GM23338 (cell line): ENCODE measurements around the gene DVL1.

ENCODE experiments used
- CTCF ChIP-seq, 2 experiments: fragments of 200-600 bp in 1 of 2; sonication (generic) in 1 of 2; conservative IDR thresholded peaks; 2 replicates each; pipeline versions ENCODE4 v1.5.1 to v1.6.1; 2016 to 2017; ENCODE audit warnings: antibody characterized with exemption in 2 of 2, low read depth in 2 of 2, mild to moderate bottlenecking in 2 of 2, moderate library complexity in 1 of 2
- EZH2 ChIP-seq: fragments of 200-600 bp; sonication (generic); IDR thresholded peaks from one replicate; pipeline ENCODE4 v1.8.0; 2017; ENCODE audit warnings: antibody characterized with exemption, mild to moderate bottlenecking, low read depth; ENCODE audit not compliant: unreplicated experiment
- JUNB ChIP-seq: IDR thresholded peaks from one replicate; pipeline ENCODE4 v1.6.1; 2016; ENCODE audit warnings: antibody characterized with exemption; ENCODE audit not compliant: unreplicated experiment
- POLR2AphosphoS5 ChIP-seq: IDR thresholded peaks from 2 replicates; pipeline ENCODE4 v1.6.1; 2016; ENCODE audit warnings: antibody characterized with exemption, low read depth
- REST ChIP-seq: IDR thresholded peaks from one replicate; pipeline ENCODE4 v1.6.1; 2018; ENCODE audit warnings: antibody characterized with exemption; ENCODE audit not compliant: unreplicated experiment

GRCh38 chr1:1326075-1326605, 23.1 kb downstream of the DVL1 start:
- TF ChIP-seq CTCF (conservative IDR thresholded peaks at IDR 0.05; ENCODE audit: low read depth in 2 of 2) (no peak), EZH2 (no peak), POLR2AphosphoS5 (no peak), REST (no peak), JUNB (no peak)
